Mammary epithelial cell (primary cell): ENCODE results near the gene IRF2BP2.

Source experiments
- CTCF ChIP-seq, 2 donors: IDR thresholded peaks in 1 of 2; conservative IDR thresholded peaks in 1 of 2; 2 replicates each; pipeline ENCODE4 v1.5.1; 2011 to 2012; ENCODE audit warnings: inconsistent platforms in 2 of 2, low read length in 2 of 2, mild to moderate bottlenecking in 2 of 2, control low read depth in 1 of 2, low read depth in 1 of 2; ENCODE audit not compliant: insufficient read depth in 1 of 2; ENCODE audit errors: extremely low read depth in 1 of 2
- EZH2 ChIP-seq: IDR thresholded peaks from 2 replicates; pipeline ENCODE4 v1.6.1; 2012; ENCODE audit warnings: low read length, inconsistent platforms, borderline replicate concordance

- peak; percentile 17 to 18 for TF ChIP-seq CTCF (conservative IDR thresholded peaks at IDR 0.05 in 1 of 2, IDR thresholded peaks at IDR 0.05 in 1 of 2; ENCODE audit: extremely low read depth in 1 of 2, insufficient read depth in 1 of 2, low read depth in 1 of 2, low read length in 2 of 2)
- TF ChIP-seq EZH2 = no peak
Observed at GRCh38 chr1:234617131-234617985, 7.4 kb upstream of the IRF2BP2 start.
